GM12878 (cell line): ENCODE measurements around the gene NACAD. TPM values are rescaled to one million over a fixed set of nuclear protein-coding genes. Genes with fewer than 3 reads are reported as not detected.
A peak's percentile ranks its signal among the peaks of the same experiment; 100 is the strongest.

Experiments
- ATAC-seq: fragments of 200-7000 bp; cut with Tn5 transposase; 3 replicates; pipeline ENCODE4 v1.9.1; 2020; ENCODE audit warnings: mild to moderate bottlenecking, moderate library complexity
- BruUV-seq: library from RNA; stranded (reverse); fragments of 400-500 nt; replicated peaks from 2 replicates; lab custom pipeline; 2021; lab: Mats Ljungman, UMichigan
- CTCF ChIA-PET: fragments of 300-600 bp; sonication (Branson Sonifier 250); formaldehyde crosslinking; extraction: SDS; loops from one replicate; lab custom pipeline; 2021; ENCODE audit warnings: inconsistent platforms; lab: Yijun Ruan, JAX
- POLR2A ChIA-PET: fragments of 350-600 bp; formaldehyde crosslinking; extraction: SDS; loops from one replicate; lab custom pipeline; 2021; ENCODE audit warnings: inconsistent platforms; lab: Charles Lee
- RAD21 ChIA-PET: fragments of 300-600 bp; sonication (Branson Sonifier 250); formaldehyde crosslinking; loops from one replicate; lab custom pipeline; 2023; ENCODE audit warnings: antibody characterized with exemption; ENCODE audit not compliant: unreplicated experiment; lab: Charles Lee
- SMC1A ChIA-PET: fragments of 300-600 bp; sonication (Branson Sonifier 250); formaldehyde crosslinking; loops from one replicate; lab custom pipeline; 2023; ENCODE audit not compliant: unreplicated experiment, uncharacterized antibody; lab: Charles Lee
- DNase-seq: peaks from one replicate; pipeline ENCODE4 v3.0.0-alpha.2; 2011; ENCODE audit warnings: low read depth, low spot score
- FAIRE-seq: peaks from 3 replicates; lab custom pipeline; 2011; peaks lifted over from hg19 to GRCh38; lab: Jason Lieb, UNC
- H2AFZ ChIP-seq: 2 replicates; pipeline ENCODE4 v1.6.0; 2011; ENCODE audit warnings: low read depth, low read length, control low read depth; ENCODE audit not compliant: control insufficient read depth
- H3K27ac ChIP-seq: 2 replicates; pipeline ENCODE4 v1.5.1; 2011; ENCODE audit warnings: control low read depth; ENCODE audit not compliant: control insufficient read depth, insufficient read depth
- H3K27me3 ChIP-seq, 2 experiments: replicated peaks in 1 of 2; 2 replicates each; pipeline versions ENCODE4 v1.6.0 to v1.6.1; 2011; ENCODE audit warnings: low read length in 1 of 2; ENCODE audit not compliant: control insufficient read depth in 2 of 2, insufficient read depth in 2 of 2
- H3K36me3 ChIP-seq, 2 experiments: 2 replicates each; pipeline ENCODE4 v1.5.1; 2011; ENCODE audit warnings: low read length in 1 of 2; ENCODE audit not compliant: control insufficient read depth in 2 of 2, insufficient read depth in 2 of 2
- H3K4me1 ChIP-seq: 2 replicates; pipeline ENCODE4 v1.6.1; 2011; ENCODE audit warnings: mild to moderate bottlenecking, low read length, moderate library complexity, mixed read lengths; ENCODE audit not compliant: control insufficient read depth, insufficient read depth
- H3K4me2 ChIP-seq: 2 replicates; pipeline ENCODE4 v1.6.0; 2011; ENCODE audit warnings: control low read depth; ENCODE audit not compliant: control insufficient read depth, insufficient read depth
- H3K4me3 ChIP-seq: fragments of 200-600 bp; sonication (generic); 2 replicates; pipeline ENCODE4 v1.5.1; 2016
- H3K79me2 ChIP-seq: 2 replicates; pipeline ENCODE4 v1.6.0; 2011; ENCODE audit warnings: low read length; ENCODE audit not compliant: control insufficient read depth, insufficient read depth
- H3K9ac ChIP-seq: 2 replicates; pipeline ENCODE4 v1.8.0; 2011; ENCODE audit warnings: low read length, control low read depth, mixed read lengths; ENCODE audit not compliant: control insufficient read depth, insufficient read depth
- H3K9me3 ChIP-seq: replicated peaks from 3 replicates; pipeline ENCODE4 v1.5.1; 2011; ENCODE audit warnings: mild to moderate bottlenecking, low read length; ENCODE audit not compliant: control insufficient read depth, insufficient read depth
- H4K20me1 ChIP-seq: 2 replicates; pipeline ENCODE4 v1.6.0; 2011; ENCODE audit not compliant: control insufficient read depth, insufficient read depth
- EGR1 ChIP-seq, 2 experiments: IDR thresholded peaks; 1 replicate in 1 of 2; 2 replicates in 1 of 2; pipeline ENCODE4 v1.6.1; 2011 to 2012; ENCODE audit warnings: low read depth in 2 of 2, low read length in 2 of 2, borderline replicate concordance in 1 of 2, mild to moderate bottlenecking in 1 of 2, moderate library complexity in 1 of 2
- FOXK2 ChIP-seq: fragments of 450-650 bp; IDR thresholded peaks from 2 replicates; pipeline ENCODE4 v1.6.1; 2017; ENCODE audit warnings: mild to moderate bottlenecking, moderate library complexity
- RAD21 ChIP-seq: IDR thresholded peaks from 2 replicates; pipeline ENCODE4 v1.6.1; 2011; ENCODE audit warnings: mild to moderate bottlenecking, low read depth, low read length, moderate library complexity; ENCODE audit not compliant: insufficient read depth
- RCOR1 ChIP-seq: conservative IDR thresholded peaks from 2 replicates; pipeline ENCODE4 v1.6.1; 2012; ENCODE audit warnings: low read depth, low read length, improper control_type of control experiment
- SMAD5 ChIP-seq: IDR thresholded peaks from 2 replicates; pipeline ENCODE4 v1.6.1; 2016; ENCODE audit warnings: antibody characterized with exemption, low read depth
- SMC3 ChIP-seq: IDR thresholded peaks from 2 replicates; pipeline ENCODE4 v1.6.1; 2011; ENCODE audit warnings: low read length, improper control_type of control experiment, borderline replicate concordance
- SREBF2 ChIP-seq: IDR thresholded peaks from 2 replicates; pipeline ENCODE4 v1.6.1; 2012; ENCODE audit warnings: mild to moderate bottlenecking, low read length
- STAT1 ChIP-seq: fragments of 450-650 bp; conservative IDR thresholded peaks from 2 replicates; pipeline ENCODE4 v1.6.1; 2014; ENCODE audit warnings: antibody characterized with exemption, mild to moderate bottlenecking
- SUPT20H ChIP-seq: IDR thresholded peaks from 2 replicates; pipeline ENCODE4 v1.6.1; 2011; ENCODE audit warnings: low read depth, mild to moderate bottlenecking, low read length, moderate library complexity, borderline replicate concordance; ENCODE audit not compliant: control insufficient read depth
- TCF12 ChIP-seq: IDR thresholded peaks from 2 replicates; pipeline ENCODE4 v1.6.1; 2011; ENCODE audit warnings: low read depth, mild to moderate bottlenecking, low read length
- ZNF207 ChIP-seq: fragments of 450-650 bp; IDR thresholded peaks from 2 replicates; pipeline ENCODE4 v1.6.1; 2014; ENCODE audit warnings: antibody characterized with exemption, mild to moderate bottlenecking, borderline replicate concordance
- WGBS: methylation state at CpG from one replicate; pipeline ENCODE4 v1.1.6; 2016; ENCODE audit warnings: low lambda C conversion rate; ENCODE audit not compliant: insufficient replicate concordance, insufficient coverage; ENCODE audit errors: missing lambda C conversion rate; 5-methylcytosine and 5-hydroxymethylcytosine counted together
- in situ Hi-C: fragments of 300-500 bp; cut with MboI; formaldehyde crosslinking; loops from 9 replicates; pipeline ENCODE4 v1.14.3; 2018; ENCODE audit warnings: mixed read lengths
- intact Hi-C: fragments of 100-400 bp; cut with micrococcal nuclease; formaldehyde crosslinking; loops from one replicate; pipeline ENCODE4 v1.14.2; 2022; ENCODE audit not compliant: unreplicated experiment
- polyA plus RNA-seq, 11 experiments: library from polyadenylated mRNA; depleted of rRNA in 4 of 11; unstranded in 6 of 11; stranded (reverse) in 5 of 11; fragments of >200 nt; fragmentation: Nextera tagmentation in 4 of 11; fragmentation: Illumina TruSeq in 1 of 11; extraction: Ambion mirVana in 4 of 11; extraction: Trizol in 1 of 11; gene quantifications; 1 replicate in 1 of 11; 2 replicates in 10 of 11; pipeline versions ENCODE4 v1.2.1 to v1.2.3, GENCODE V29; 2011 to 2016; ENCODE audit warnings: inconsistent platforms in 2 of 11, missing spikeins in 2 of 11, low read depth in 1 of 11
- total RNA-seq, 4 experiments: library from RNA; depleted of rRNA in 3 of 4; stranded (reverse); fragments of >200 nt in 3 of 4; fragmentation: Illumina TruSeq in 1 of 4; extraction: Trizol in 1 of 4; gene quantifications; 2 replicates each; pipeline versions ENCODE4 v1.2.1 to v1.2.3, GENCODE V29; 2013 to 2021
- TF ChIP-seq, protein P1 (sequence below): IDR thresholded peaks from 2 replicates; pipeline ENCODE4 v1.6.1; 2012; ENCODE audit warnings: low read depth, low read length, improper control_type of control experiment
- TF ChIP-seq, protein P2 (sequence below): fragments of 450-650 bp; IDR thresholded peaks from 2 replicates; pipeline ENCODE4 v1.6.1; 2017; ENCODE audit warnings: low read depth, mild to moderate bottlenecking, moderate library complexity
- TF ChIP-seq, protein P3 (sequence below): fragments of 450-650 bp; IDR thresholded peaks from 2 replicates; pipeline ENCODE4 v1.6.1; 2017; ENCODE audit warnings: mild to moderate bottlenecking, moderate library complexity
- TF ChIP-seq, protein P4 (sequence below): fragments of 150-350 bp; IDR thresholded peaks from 2 replicates; pipeline ENCODE4 v1.6.1; 2014; ENCODE audit warnings: mild to moderate bottlenecking, low read depth, low read length

The NACAD gene
- total and polyA plus RNA-seq, 10 of the 15 experiments (the other 5 are each of a cell fraction or from before 2014, with no cell fraction given): not detected

DNA sequence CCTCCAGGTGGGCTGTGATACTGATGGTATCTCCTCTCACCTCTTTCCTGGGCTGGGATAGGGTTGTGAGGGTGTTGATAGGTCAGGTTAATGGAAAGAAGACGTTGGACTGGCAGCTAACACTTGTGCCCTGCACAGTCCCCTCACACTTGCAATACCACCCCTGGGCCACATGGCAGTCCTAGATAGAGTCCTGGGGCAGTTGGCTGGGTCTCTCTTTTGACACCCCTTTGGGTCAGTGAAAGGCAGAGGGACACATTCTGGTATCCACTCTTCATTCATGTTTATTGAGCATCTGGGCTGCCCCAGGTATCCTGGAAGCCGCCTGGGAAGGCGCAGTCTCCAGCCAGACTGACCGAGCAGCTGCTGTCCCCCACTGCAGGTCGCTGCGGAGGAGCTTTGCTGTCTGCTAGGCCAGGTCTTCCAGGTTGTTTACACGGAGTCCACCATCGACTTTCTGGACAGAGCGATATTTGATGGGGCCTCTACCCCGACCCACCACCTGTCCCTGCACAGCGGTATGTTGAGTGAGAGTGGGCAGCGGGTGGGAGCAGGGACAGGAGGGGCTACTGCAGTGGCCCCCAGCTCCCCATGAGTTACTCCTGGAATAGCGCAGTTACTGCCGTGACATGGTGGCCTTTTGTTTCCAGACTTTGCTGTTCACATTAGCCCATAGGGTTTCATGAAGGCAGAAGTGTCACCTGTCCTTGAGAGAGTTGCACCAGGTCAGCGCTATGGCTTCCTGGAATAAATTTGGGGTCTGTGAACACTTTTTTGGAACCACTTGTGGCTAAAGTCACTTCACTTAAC lies 19.1 kb downstream of the NACAD start:
- ChIA-PET SMC1A (interaction anchor here (0.8 to 1.0 kb wide), 2 partner anchors 35 to 66 kb away, joined by 3 read pairs; no protein-coding TSS in a partner anchor), CTCF (interaction anchor here (0.9 kb wide), 1 partner anchor 68 kb away, joined by 3 read pairs; no protein-coding TSS in a partner anchor), RAD21 (no interaction called here), POLR2A (interaction anchor here (1.1 kb wide), 1 partner anchor 96 kb away, joined by 3 read pairs; no protein-coding TSS in a partner anchor)
- DNase-seq: no peak
- BruUV-seq: no TSS peak
- Histone ChIP-seq H3K27me3 (no peaks in the 10 kb centered on the region), H3K36me3 (peaks cover 37 to 65% of the 10 kb centered on the region in 2 experiments), H3K27ac (no peak overlapping the region), H3K9ac (no peak overlapping the region), H3K4me1 (no peaks in the 10 kb centered on the region), H3K4me2 (no peak overlapping the region), H3K79me2 (no peaks in the 10 kb centered on the region), H4K20me1 (peaks cover 6% of the 10 kb centered on the region; the same call in 1 of the 2 replicates), H3K9me3 (no peaks in the 10 kb centered on the region), H3K4me3 (no peak overlapping the region), H2AFZ (no peak overlapping the region)
- 0 out of 3 replicates have a peak, but pooled peaks have one; percentile 36 for ATAC-seq
- FAIRE-seq: no peak
- intact Hi-C loops (no loop called here), in situ Hi-C loops (no loop called here)
- WGBS: 91% methylated on average over 15 of the region's 15 CpGs
- TF ChIP-seq SUPT20H: no peak
- TF ChIP-seq TCF12: no peak
- no peak for TF ChIP-seq SREBF2
- no peak for TF ChIP-seq STAT1
- TF ChIP-seq FOXK2: no peak
- TF ChIP-seq, protein P1, sequence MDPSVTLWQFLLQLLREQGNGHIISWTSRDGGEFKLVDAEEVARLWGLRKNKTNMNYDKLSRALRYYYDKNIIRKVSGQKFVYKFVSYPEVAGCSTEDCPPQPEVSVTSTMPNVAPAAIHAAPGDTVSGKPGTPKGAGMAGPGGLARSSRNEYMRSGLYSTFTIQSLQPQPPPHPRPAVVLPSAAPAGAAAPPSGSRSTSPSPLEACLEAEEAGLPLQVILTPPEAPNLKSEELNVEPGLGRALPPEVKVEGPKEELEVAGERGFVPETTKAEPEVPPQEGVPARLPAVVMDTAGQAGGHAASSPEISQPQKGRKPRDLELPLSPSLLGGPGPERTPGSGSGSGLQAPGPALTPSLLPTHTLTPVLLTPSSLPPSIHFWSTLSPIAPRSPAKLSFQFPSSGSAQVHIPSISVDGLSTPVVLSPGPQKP: no peak
- TF ChIP-seq SMAD5: no peak
- TF ChIP-seq RAD21: no peak
- TF ChIP-seq, protein P2, sequence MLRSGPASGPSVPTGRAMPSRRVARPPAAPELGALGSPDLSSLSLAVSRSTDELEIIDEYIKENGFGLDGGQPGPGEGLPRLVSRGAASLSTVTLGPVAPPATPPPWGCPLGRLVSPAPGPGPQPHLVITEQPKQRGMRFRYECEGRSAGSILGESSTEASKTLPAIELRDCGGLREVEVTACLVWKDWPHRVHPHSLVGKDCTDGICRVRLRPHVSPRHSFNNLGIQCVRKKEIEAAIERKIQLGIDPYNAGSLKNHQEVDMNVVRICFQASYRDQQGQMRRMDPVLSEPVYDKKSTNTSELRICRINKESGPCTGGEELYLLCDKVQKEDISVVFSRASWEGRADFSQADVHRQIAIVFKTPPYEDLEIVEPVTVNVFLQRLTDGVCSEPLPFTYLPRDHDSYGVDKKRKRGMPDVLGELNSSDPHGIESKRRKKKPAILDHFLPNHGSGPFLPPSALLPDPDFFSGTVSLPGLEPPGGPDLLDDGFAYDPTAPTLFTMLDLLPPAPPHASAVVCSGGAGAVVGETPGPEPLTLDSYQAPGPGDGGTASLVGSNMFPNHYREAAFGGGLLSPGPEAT: no peak
- TF ChIP-seq RCOR1: no peak
- TF ChIP-seq, protein P3, sequence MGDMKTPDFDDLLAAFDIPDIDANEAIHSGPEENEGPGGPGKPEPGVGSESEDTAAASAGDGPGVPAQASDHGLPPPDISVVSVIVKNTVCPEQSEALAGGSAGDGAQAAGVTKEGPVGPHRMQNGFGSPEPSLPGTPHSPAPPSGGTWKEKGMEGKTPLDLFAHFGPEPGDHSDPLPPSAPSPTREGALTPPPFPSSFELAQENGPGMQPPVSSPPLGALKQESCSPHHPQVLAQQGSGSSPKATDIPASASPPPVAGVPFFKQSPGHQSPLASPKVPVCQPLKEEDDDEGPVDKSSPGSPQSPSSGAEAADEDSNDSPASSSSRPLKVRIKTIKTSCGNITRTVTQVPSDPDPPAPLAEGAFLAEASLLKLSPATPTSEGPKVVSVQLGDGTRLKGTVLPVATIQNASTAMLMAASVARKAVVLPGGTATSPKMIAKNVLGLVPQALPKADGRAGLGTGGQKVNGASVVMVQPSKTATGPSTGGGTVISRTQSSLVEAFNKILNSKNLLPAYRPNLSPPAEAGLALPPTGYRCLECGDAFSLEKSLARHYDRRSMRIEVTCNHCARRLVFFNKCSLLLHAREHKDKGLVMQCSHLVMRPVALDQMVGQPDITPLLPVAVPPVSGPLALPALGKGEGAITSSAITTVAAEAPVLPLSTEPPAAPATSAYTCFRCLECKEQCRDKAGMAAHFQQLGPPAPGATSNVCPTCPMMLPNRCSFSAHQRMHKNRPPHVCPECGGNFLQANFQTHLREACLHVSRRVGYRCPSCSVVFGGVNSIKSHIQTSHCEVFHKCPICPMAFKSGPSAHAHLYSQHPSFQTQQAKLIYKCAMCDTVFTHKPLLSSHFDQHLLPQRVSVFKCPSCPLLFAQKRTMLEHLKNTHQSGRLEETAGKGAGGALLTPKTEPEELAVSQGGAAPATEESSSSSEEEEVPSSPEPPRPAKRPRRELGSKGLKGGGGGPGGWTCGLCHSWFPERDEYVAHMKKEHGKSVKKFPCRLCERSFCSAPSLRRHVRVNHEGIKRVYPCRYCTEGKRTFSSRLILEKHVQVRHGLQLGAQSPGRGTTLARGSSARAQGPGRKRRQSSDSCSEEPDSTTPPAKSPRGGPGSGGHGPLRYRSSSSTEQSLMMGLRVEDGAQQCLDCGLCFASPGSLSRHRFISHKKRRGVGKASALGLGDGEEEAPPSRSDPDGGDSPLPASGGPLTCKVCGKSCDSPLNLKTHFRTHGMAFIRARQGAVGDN: no peak
- no peak for TF ChIP-seq EGR1 (IDR thresholded peaks at IDR 0.05; ENCODE audit: borderline replicate concordance in 1 of 2, low read depth in 2 of 2, low read length in 2 of 2)
- TF ChIP-seq, protein P4, sequence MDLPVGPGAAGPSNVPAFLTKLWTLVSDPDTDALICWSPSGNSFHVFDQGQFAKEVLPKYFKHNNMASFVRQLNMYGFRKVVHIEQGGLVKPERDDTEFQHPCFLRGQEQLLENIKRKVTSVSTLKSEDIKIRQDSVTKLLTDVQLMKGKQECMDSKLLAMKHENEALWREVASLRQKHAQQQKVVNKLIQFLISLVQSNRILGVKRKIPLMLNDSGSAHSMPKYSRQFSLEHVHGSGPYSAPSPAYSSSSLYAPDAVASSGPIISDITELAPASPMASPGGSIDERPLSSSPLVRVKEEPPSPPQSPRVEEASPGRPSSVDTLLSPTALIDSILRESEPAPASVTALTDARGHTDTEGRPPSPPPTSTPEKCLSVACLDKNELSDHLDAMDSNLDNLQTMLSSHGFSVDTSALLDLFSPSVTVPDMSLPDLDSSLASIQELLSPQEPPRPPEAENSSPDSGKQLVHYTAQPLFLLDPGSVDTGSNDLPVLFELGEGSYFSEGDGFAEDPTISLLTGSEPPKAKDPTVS: no peak
- no peak for TF ChIP-seq SMC3
- no peak for TF ChIP-seq ZNF207
